ENCODE measurements around the gene ADRA2B. TPM values are rescaled to one million over a fixed set of nuclear protein-coding genes. Genes with fewer than 3 reads are reported as not detected.

ADRA2B gene
- total RNA-seq, 4 donors from 2014 or later = 0.28 to 0.67 (median 0.53) TPM; not detected in 1

GRCh38 chr2:96109361-96109680 is 7.0 kb downstream of the ADRA2B start:
- DNase-seq = no peak
- H3K27ac ChIP-seq = peak overlapping the region in 2 of 4 donors; percentile 31 to 49

DNA sequence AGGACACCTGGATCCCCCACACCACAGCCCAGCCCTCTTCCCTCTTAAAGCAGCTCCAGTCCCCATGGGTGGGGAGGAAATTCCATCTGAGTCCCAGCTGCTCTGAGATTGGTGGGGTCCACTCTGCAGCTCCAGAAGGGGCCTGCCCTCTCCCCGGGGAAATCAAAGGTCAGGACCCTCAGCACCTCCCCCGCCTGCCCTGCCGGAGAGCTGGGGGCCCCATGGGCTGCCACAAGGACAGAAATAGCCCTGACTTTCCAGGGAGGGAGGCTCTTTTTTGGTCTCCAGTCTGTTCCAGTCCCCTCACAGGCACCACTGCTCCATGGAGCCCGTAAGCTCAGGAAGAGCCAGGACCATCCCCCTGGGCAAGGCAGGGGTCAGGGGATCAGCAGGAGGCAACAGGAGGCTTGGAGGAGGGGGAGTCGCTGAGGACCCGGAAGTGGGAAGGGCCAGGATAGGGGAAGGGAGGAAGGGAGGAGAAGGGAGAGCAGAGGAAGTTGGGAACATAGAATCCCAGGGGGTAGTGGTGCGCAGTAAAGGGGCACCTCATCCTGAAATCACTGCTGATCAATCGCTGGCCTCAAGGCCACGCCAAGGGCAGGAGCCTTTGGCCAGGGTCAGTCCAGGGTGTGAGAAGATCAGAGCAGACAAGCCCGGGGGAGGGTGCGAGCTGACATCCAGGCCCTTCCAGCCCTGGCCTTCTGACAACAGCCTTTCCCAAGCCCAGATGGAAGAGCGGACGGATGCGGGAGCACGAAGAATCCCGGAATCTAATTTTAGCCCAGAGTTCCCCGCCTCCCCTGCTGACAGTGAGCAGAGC is 7.6 kb downstream of the ADRA2B start:
- Histone ChIP-seq H3K4me1 (peaks cover 0 to 6% (median 0%) of the 10 kb centered on the region in 4 donors), H3K36me3 (no peaks in the 10 kb centered on the region), H3K27me3 (no peaks in the 10 kb centered on the region), H3K27ac (peak overlapping the region in 2 of 4 donors; percentile 13 to 31), H3K9me3 (peaks cover 0 to 10% (median 4%) of the 10 kb centered on the region in 4 donors), H3K4me3 (no peak overlapping the region)
- peak in 1 of 3 donors; percentile 43 for DNase-seq
- TF ChIP-seq POLR2A (IDR thresholded peaks at IDR 0.05) (no peak), CTCF (IDR thresholded peaks at IDR 0.05) (no peak)

More at GRCh38 chr2:96109361-96109680, 7.0 kb downstream of the ADRA2B start:
- H3K4me1 ChIP-seq = peaks cover 0 to 6% (median 0%) of the 10 kb centered on the region in 4 donors
- H3K4me3 ChIP-seq = no peak overlapping the region
- H3K9me3 ChIP-seq = peaks cover 0 to 10% (median 4%) of the 10 kb centered on the region in 4 donors
- no peaks in the 10 kb centered on the region for H3K27me3 ChIP-seq
- no peaks in the 10 kb centered on the region for H3K36me3 ChIP-seq
- TF ChIP-seq POLR2A (IDR thresholded peaks at IDR 0.05) = no peak
- TF ChIP-seq CTCF (IDR thresholded peaks at IDR 0.05) = no peak

GRCh38 chr2:96108151-96108540 is 8.2 kb downstream of the ADRA2B start:
- Histone ChIP-seq H3K27me3 (no peaks in the 10 kb centered on the region), H3K9me3 (peaks cover 0 to 10% (median 4%) of the 10 kb centered on the region in 4 donors), H3K4me3 (no peak overlapping the region), H3K4me1 (peaks cover 0 to 6% (median 0%) of the 10 kb centered on the region in 4 donors), H3K27ac (no peak overlapping the region), H3K36me3 (no peaks in the 10 kb centered on the region)
- TF ChIP-seq CTCF (IDR thresholded peaks at IDR 0.05) = no peak
- TF ChIP-seq POLR2A (IDR thresholded peaks at IDR 0.05) = no peak
- DNase-seq = peak in 1 of 3 donors; percentile 29

- Histone ChIP-seq H3K9me3 (peaks cover 0 to 10% (median 4%) of the 10 kb centered on the region in 4 donors), H3K4me1 (peaks cover 0 to 6% (median 0%) of the 10 kb centered on the region in 4 donors), H3K36me3 (no peaks in the 10 kb centered on the region), H3K27me3 (no peaks in the 10 kb centered on the region), H3K27ac (no peak overlapping the region), H3K4me3 (no peak overlapping the region)
- DNase-seq = peak in 1 of 3 donors; percentile 31
- TF ChIP-seq CTCF (IDR thresholded peaks at IDR 0.05) = no peak
- TF ChIP-seq POLR2A (IDR thresholded peaks at IDR 0.05) = no peak
These were observed 8.7 kb downstream of the ADRA2B start for GRCh38 chr2:96107708-96108065.

- Histone ChIP-seq H3K9me3 (peaks cover 0 to 10% (median 4%) of the 10 kb centered on the region in 4 donors), H3K27me3 (no peaks in the 10 kb centered on the region), H3K36me3 (no peaks in the 10 kb centered on the region), H3K27ac (no peak overlapping the region), H3K4me1 (peaks cover 0 to 6% (median 0%) of the 10 kb centered on the region in 4 donors), H3K4me3 (no peak overlapping the region)
- DNase-seq = peak in 1 of 3 donors; percentile 16
- TF ChIP-seq CTCF (IDR thresholded peaks at IDR 0.05) = no peak
- TF ChIP-seq POLR2A (IDR thresholded peaks at IDR 0.05) = no peak
These were observed 9.2 kb downstream of the ADRA2B start for GRCh38 chr2:96106991-96107707.

Data from Peyer's patch (tissue), 4 donors.